ENCODE data around the gene CSH2.
"Not testable (repeated sequence)": the region's sequence is repeated elsewhere in the genome, so short reads cannot be mapped to it uniquely, and the experiment has no call there.

Gene CSH2

GRCh38 chr17:63873577-63873976, at the start of gene CSH2:
CSH2 (minus strand) TSS chr17:63873677; CDS start chr17:63873614, 63 bp downstream.
- DNase-seq, result not testable (repeated sequence)

GRCh38 chr17:63922402-63922801, 48.9 kb upstream of the CSH2 start:
- DNase-seq, result not testable (repeated sequence)

- DNase-seq, result not testable (repeated sequence)
These were observed 47.3 kb upstream of the CSH2 start for GRCh38 chr17:63920779-63921178.

- DNase-seq, result not testable (repeated sequence)
These were observed 46.6 kb upstream of the CSH2 start for GRCh38 chr17:63920050-63920449.

- DNase-seq, result peak; percentile 74
These were observed 45.8 kb upstream of the CSH2 start for GRCh38 chr17:63919311-63919723.

GRCh38 chr17:63918789-63919305, 45.4 kb upstream of the CSH2 start, which contains the start of gene GH1:
GH1 (minus strand) TSS chr17:63918839; CDS start chr17:63918776, 63 bp downstream.
- DNase-seq, result not testable (repeated sequence)

- no peak for DNase-seq
These were observed 44.8 kb upstream of the CSH2 start for GRCh38 chr17:63918305-63918704.

GRCh38 chr17:63917646-63918045, 44.2 kb upstream of the CSH2 start:
- DNase-seq, result no peak

- peak; percentile 1 for DNase-seq
These were observed 43.7 kb upstream of the CSH2 start for GRCh38 chr17:63917206-63917605.

- DNase-seq, result no peak
These were observed 43.2 kb upstream of the CSH2 start for GRCh38 chr17:63916566-63917185.

GRCh38 chr17:63915753-63916152, 42.3 kb upstream of the CSH2 start:
- DNase-seq, result not testable (repeated sequence)

GRCh38 chr17:63914471-63914870, 41.0 kb upstream of the CSH2 start:
- no peak for DNase-seq

GRCh38 chr17:63911657-63912100, 38.2 kb upstream of the CSH2 start:
- peak; percentile 70 for DNase-seq

GRCh38 chr17:63911041-63911635, 37.7 kb upstream of the CSH2 start, which contains the start of gene CSHL1:
CSHL1 (minus strand) TSS chr17:63911258; CDS start chr17:63911196, 62 bp downstream.
- peak; percentile 18 for DNase-seq

- peak; percentile 9 for DNase-seq
These were observed 36.6 kb upstream of the CSH2 start for GRCh38 chr17:63910096-63910495.

GRCh38 chr17:63909586-63909985, 36.1 kb upstream of the CSH2 start:
- peak; percentile 15 for DNase-seq

- DNase-seq, result not testable (repeated sequence)
These were observed 33.8 kb upstream of the CSH2 start for GRCh38 chr17:63907161-63907778.

- not testable (repeated sequence) for DNase-seq
These were observed 31.3 kb upstream of the CSH2 start for GRCh38 chr17:63904796-63905195.

- not testable (repeated sequence) for DNase-seq
These were observed 30.3 kb upstream of the CSH2 start for GRCh38 chr17:63903787-63904201.

GRCh38 chr17:63901971-63902370, 28.5 kb upstream of the CSH2 start:
- DNase-seq, result not testable (repeated sequence)

- DNase-seq, result not testable (repeated sequence)
These were observed 25.7 kb upstream of the CSH2 start for GRCh38 chr17:63898899-63899798.

Measured in activated CD4-positive, CD25-positive, alpha-beta regulatory T cell treated with anti-CD3 and anti-CD28 coated beads, Interleukin-2, amount 50 U/mL, for 72 hours (primary cell).